DMS153 treated with DMSO at 0.1 percent for 48 hours (cell line): ENCODE data around the gene ERI3.

Experiments used
- DNase-seq: peaks from one replicate; lab custom pipeline; 2025; ENCODE audit not compliant: unreplicated experiment; lab: John Stamatoyannopoulos, UW

Gene ERI3

GRCh38 chr1:44239961-44240371 lies 115.1 kb downstream of the ERI3 start:
- DNase-seq = no peak

- no peak for DNase-seq
Measured at GRCh38 chr1:44239331-44239960, 115.6 kb downstream of the ERI3 start.

- no peak for DNase-seq
Measured at GRCh38 chr1:44238660-44239059, 116.4 kb downstream of the ERI3 start.

- DNase-seq = peak; percentile 27
Measured at GRCh38 chr1:44237721-44238457, 117.2 kb downstream of the ERI3 start.

- DNase-seq = no peak
Measured at GRCh38 chr1:44236490-44237272, 118.4 kb downstream of the ERI3 start.

GRCh38 chr1:44235808-44236207 lies 119.2 kb downstream of the ERI3 start:
- no peak for DNase-seq

- DNase-seq = no peak
Measured at GRCh38 chr1:44233593-44233992, 121.5 kb downstream of the ERI3 start.

- DNase-seq = no peak
Measured at GRCh38 chr1:44230796-44231195, 124.3 kb downstream of the ERI3 start.

GRCh38 chr1:44229435-44230167 lies 125.5 kb downstream of the ERI3 start:
- DNase-seq = no peak

- no peak for DNase-seq
Measured at GRCh38 chr1:44228218-44228617, 126.8 kb downstream of the ERI3 start.

- DNase-seq = no peak
Measured at GRCh38 chr1:44227211-44227610, 127.8 kb downstream of the ERI3 start.

- no peak for DNase-seq
Measured at GRCh38 chr1:44225761-44226160, 129.3 kb downstream of the ERI3 start.

GRCh38 chr1:44223187-44223610 lies 131.9 kb downstream of the ERI3 start:
- DNase-seq = no peak

- DNase-seq = no peak
Measured at GRCh38 chr1:44222397-44223186, 132.5 kb downstream of the ERI3 start.

- no peak for DNase-seq
Measured at GRCh38 chr1:44221769-44222168, 133.3 kb downstream of the ERI3 start.

- no peak for DNase-seq
Measured at GRCh38 chr1:44220755-44221154, 134.3 kb downstream of the ERI3 start.

GRCh38 chr1:44220001-44220751 lies 134.9 kb downstream of the ERI3 start:
- DNase-seq = no peak

- DNase-seq = no peak
Measured at GRCh38 chr1:44219301-44219626, 135.8 kb downstream of the ERI3 start.

- DNase-seq = no peak
Measured at GRCh38 chr1:44218503-44219300, 136.4 kb downstream of the ERI3 start.
